H1 (cell line): Measurements from ENCODE around the gene DRC1. TPM values are rescaled to one million over a fixed set of nuclear protein-coding genes. Genes with fewer than 3 reads are reported as not detected.

Experiments
- CTCF ChIA-PET: fragments of 300-600 bp; sonication (Branson Sonifier 250); formaldehyde crosslinking; loops from one replicate; lab custom pipeline; 2021; ENCODE audit not compliant: partially characterized antibody; lab: Charles Lee
- POLR2A ChIA-PET: fragments of 300-600 bp; sonication (Branson Sonifier 250); formaldehyde crosslinking; loops from one replicate; lab custom pipeline; 2021; ENCODE audit warnings: inconsistent platforms; ENCODE audit not compliant: partially characterized antibody; lab: Charles Lee
- DNase-seq, 2 experiments: peaks; one replicate each; pipeline versions ENCODE4 v3.0.0 to v3.0.0-alpha.2; 2010 to 2022; ENCODE audit warnings: low spot score in 2 of 2, low read depth in 1 of 2, mixed read lengths in 1 of 2
- FAIRE-seq: peaks from 2 replicates; lab custom pipeline; 2011; peaks lifted over from hg19 to GRCh38; lab: Jason Lieb, UNC
- H2AFZ ChIP-seq: 2 replicates; pipeline ENCODE4 v1.8.1; 2012; ENCODE audit warnings: low read length, inconsistent platforms
- H2AK5ac ChIP-seq: 2 replicates; pipeline ENCODE4 v1.6.1; 2013; ENCODE audit warnings: low read depth, low read length
- H2BK120ac ChIP-seq: replicated peaks from 2 replicates; pipeline ENCODE3; 2013; ENCODE audit warnings: low read depth, low read length, inconsistent platforms
- H2BK12ac ChIP-seq: 2 replicates; pipeline ENCODE4 v1.6.1; 2013; ENCODE audit warnings: low read depth, low read length
- H2BK15ac ChIP-seq: 2 replicates; pipeline ENCODE4 v1.6.1; 2013; ENCODE audit warnings: low read length
- H2BK20ac ChIP-seq: 2 replicates; pipeline ENCODE4 v1.6.1; 2013; ENCODE audit warnings: low read length
- H2BK5ac ChIP-seq: 2 replicates; pipeline ENCODE4 v1.6.1; 2013; ENCODE audit warnings: low read depth, low read length
- H3K14ac ChIP-seq: 2 replicates; pipeline ENCODE4 v1.6.1; 2013; ENCODE audit warnings: inconsistent platforms; ENCODE audit not compliant: insufficient read length
- H3K18ac ChIP-seq: 2 replicates; pipeline ENCODE4 v1.6.1; 2013; ENCODE audit warnings: low read length; ENCODE audit errors: extremely low read depth
- H3K23ac ChIP-seq: 2 replicates; pipeline ENCODE4 v1.6.1; 2013; ENCODE audit warnings: inconsistent platforms; ENCODE audit not compliant: insufficient read length
- H3K23me2 ChIP-seq: 2 replicates; pipeline ENCODE4 v1.6.1; 2013; ENCODE audit warnings: low read depth, low read length
- H3K27ac ChIP-seq: 2 replicates; pipeline ENCODE4 v1.6.1; 2011; ENCODE audit warnings: low read depth, low read length, inconsistent platforms
- H3K27me3 ChIP-seq, 4 experiments: replicated peaks in 1 of 4; 1 replicate in 1 of 4; 2 replicates in 3 of 4; pipeline versions ENCODE4 v1.6.1 to v1.8.1; 2011 to 2013; ENCODE audit warnings: low read length in 3 of 4, mild to moderate bottlenecking in 3 of 4, inconsistent platforms in 2 of 4, mixed read lengths in 2 of 4, moderate library complexity in 1 of 4; ENCODE audit not compliant: control insufficient read depth in 3 of 4, insufficient read depth in 3 of 4; ENCODE audit errors: extremely low read depth in 1 of 4
- H3K36me3 ChIP-seq, 4 experiments: 2 replicates each; pipeline versions ENCODE4 v1.6.1 to v1.8.1; 2011 to 2013; ENCODE audit warnings: mild to moderate bottlenecking in 4 of 4, low read length in 3 of 4, moderate library complexity in 2 of 4, control low read depth in 1 of 4, inconsistent platforms in 1 of 4; ENCODE audit not compliant: insufficient read depth in 4 of 4, control insufficient read depth in 2 of 4
- H3K4ac ChIP-seq: replicated peaks from 2 replicates; pipeline ENCODE3; 2013; ENCODE audit warnings: low read length, low read depth, mixed read lengths, inconsistent platforms; ENCODE audit not compliant: insufficient read length
- H3K4me1 ChIP-seq, 4 experiments: replicated peaks in 1 of 4; 1 replicate in 1 of 4; 2 replicates in 3 of 4; pipeline versions ENCODE4 v1.6.1 to v1.8.1; 2011 to 2013; ENCODE audit warnings: low read length in 3 of 4, inconsistent platforms in 2 of 4, mixed read lengths in 1 of 4; ENCODE audit not compliant: insufficient read depth in 4 of 4, control insufficient read depth in 3 of 4
- H3K4me2 ChIP-seq, 2 experiments: 2 replicates each; pipeline versions ENCODE4 v1.6.1 to v1.8.1; 2011 to 2013; ENCODE audit warnings: low read depth in 2 of 2, low read length in 2 of 2, control low read depth in 1 of 2, inconsistent platforms in 1 of 2, mild to moderate bottlenecking in 1 of 2; ENCODE audit not compliant: insufficient read depth in 1 of 2
- H3K4me3 ChIP-seq, 4 experiments: fragments of 200-600, 300-600 bp in 1 of 4; sonication (generic), shearing (Covaris generic), sonication (Bioruptor Twin) in 1 of 4; 2 replicates each; pipeline versions ENCODE4 v1.5.1 to v1.8.1; 2011 to 2016; ENCODE audit warnings: low read length in 4 of 4, low read depth in 3 of 4, control low read depth in 2 of 4, inconsistent platforms in 2 of 4, mild to moderate bottlenecking in 2 of 4, mixed read lengths in 1 of 4, moderate library complexity in 1 of 4; ENCODE audit not compliant: insufficient read depth in 2 of 4; ENCODE audit errors: extremely low read depth in 1 of 4
- H3K56ac ChIP-seq: replicated peaks from 2 replicates; pipeline ENCODE3; 2013; ENCODE audit warnings: low read depth, mild to moderate bottlenecking, mixed read lengths, low read length, inconsistent platforms; ENCODE audit not compliant: insufficient read length
- H3K79me1 ChIP-seq: 2 replicates; pipeline ENCODE4 v1.6.1; 2013; ENCODE audit warnings: low read depth, low read length, control low read depth
- H3K79me2 ChIP-seq, 2 experiments: 2 replicates each; pipeline versions ENCODE4 v1.6.1 to v1.8.1; 2012 to 2013; ENCODE audit warnings: low read length in 2 of 2, mild to moderate bottlenecking in 2 of 2, inconsistent platforms in 1 of 2; ENCODE audit not compliant: insufficient read depth in 2 of 2, control insufficient read depth in 1 of 2
- H3K9ac ChIP-seq, 4 experiments: replicated peaks in 1 of 4; 1 replicate in 1 of 4; 2 replicates in 3 of 4; pipeline versions ENCODE4 v1.6.1 to v1.8.1; 2011 to 2013; ENCODE audit warnings: low read depth in 3 of 4, low read length in 3 of 4, control low read depth in 2 of 4, mild to moderate bottlenecking in 2 of 4, moderate library complexity in 2 of 4, inconsistent platforms in 1 of 4; ENCODE audit errors: extremely low read depth in 1 of 4
- H3K9me3 ChIP-seq, 2 experiments: 2 replicates each; pipeline versions ENCODE4 v1.6.1 to v1.8.1; 2012 to 2013; ENCODE audit warnings: mild to moderate bottlenecking in 2 of 2, moderate library complexity in 2 of 2, control low read depth in 1 of 2, inconsistent platforms in 1 of 2, low read depth in 1 of 2, low read length in 1 of 2, mixed read lengths in 1 of 2; ENCODE audit not compliant: insufficient read depth in 2 of 2
- H4K20me1 ChIP-seq, 2 experiments: replicated peaks in 1 of 2; 2 replicates each; pipeline versions ENCODE3 to v1.8.1; 2011 to 2013; ENCODE audit warnings: inconsistent platforms in 2 of 2, low read length in 2 of 2, mild to moderate bottlenecking in 1 of 2; ENCODE audit not compliant: insufficient read depth in 2 of 2, control insufficient read depth in 1 of 2
- H4K5ac ChIP-seq: 2 replicates; pipeline ENCODE4 v1.6.1; 2013; ENCODE audit warnings: low read length, low read depth, mixed read lengths, inconsistent platforms; ENCODE audit not compliant: insufficient read length
- H4K8ac ChIP-seq: 2 replicates; pipeline ENCODE4 v1.8.0; 2013; ENCODE audit warnings: mild to moderate bottlenecking, moderate library complexity, low read length, inconsistent platforms; ENCODE audit not compliant: insufficient read depth; ENCODE audit errors: extremely low read depth
- H4K91ac ChIP-seq: replicated peaks from 2 replicates; pipeline ENCODE3; 2013; ENCODE audit warnings: low read length, mixed read lengths, inconsistent platforms; ENCODE audit not compliant: insufficient read length
- CHD1 ChIP-seq: IDR thresholded peaks from 2 replicates; pipeline ENCODE4 v1.6.1; 2012; ENCODE audit warnings: low read depth, low read length, improper control_type of control experiment
- EGR1 ChIP-seq: IDR thresholded peaks from 2 replicates; pipeline ENCODE4 v1.6.1; 2011; ENCODE audit warnings: low read depth, low read length, borderline replicate concordance
- EP300 ChIP-seq, 2 experiments: IDR thresholded peaks; 1 replicate in 1 of 2; 2 replicates in 1 of 2; pipeline ENCODE4 v1.6.1; 2011 to 2012; ENCODE audit warnings: low read depth in 2 of 2, low read length in 2 of 2, mild to moderate bottlenecking in 2 of 2, borderline replicate concordance in 1 of 2, inconsistent platforms in 1 of 2, moderate library complexity in 1 of 2
- EZH2 ChIP-seq: fragments of 200-600 bp; sonication (generic); IDR thresholded peaks from 2 replicates; pipeline ENCODE4 v1.7.1; 2012; ENCODE audit warnings: low read depth, mild to moderate bottlenecking, moderate library complexity, low read length, inconsistent platforms; ENCODE audit not compliant: severe bottlenecking
- HDAC2 ChIP-seq, 2 experiments: fragments of 300-600 bp in 1 of 2; sonication (generic) in 1 of 2; IDR thresholded peaks; 2 replicates each; pipeline ENCODE4 v1.6.1; 2011 to 2012; ENCODE audit warnings: low read depth in 2 of 2, low read length in 2 of 2, mild to moderate bottlenecking in 2 of 2, moderate library complexity in 2 of 2, borderline replicate concordance in 1 of 2, inconsistent platforms in 1 of 2
- NANOG ChIP-seq: IDR thresholded peaks from 2 replicates; pipeline ENCODE4 v1.6.1; 2011; ENCODE audit warnings: low read length, low read depth, mild to moderate bottlenecking, inconsistent platforms; ENCODE audit not compliant: insufficient read depth, poor library complexity, severe bottlenecking
- NRF1 ChIP-seq: IDR thresholded peaks from 2 replicates; pipeline ENCODE4 v1.6.1; 2011; ENCODE audit warnings: mild to moderate bottlenecking, low read depth, low read length, improper control_type of control experiment
- RAD21 ChIP-seq, 2 experiments: IDR thresholded peaks in 1 of 2; conservative IDR thresholded peaks in 1 of 2; 2 replicates each; pipeline ENCODE4 v1.6.1; 2011; ENCODE audit warnings: low read depth in 2 of 2, low read length in 2 of 2, improper control_type of control experiment in 1 of 2, inconsistent platforms in 1 of 2, mild to moderate bottlenecking in 1 of 2, moderate library complexity in 1 of 2
- RBBP5 ChIP-seq: IDR thresholded peaks from 2 replicates; pipeline ENCODE4 v1.7.1; 2012; ENCODE audit warnings: low read depth, mild to moderate bottlenecking, inconsistent platforms, low read length, moderate library complexity, borderline replicate concordance
- SIN3A ChIP-seq, 2 experiments: IDR thresholded peaks in 1 of 2; conservative IDR thresholded peaks in 1 of 2; 2 replicates each; pipeline ENCODE4 v1.6.1; 2011 to 2012; ENCODE audit warnings: low read length in 2 of 2, improper control_type of control experiment in 1 of 2, low read depth in 1 of 2, mild to moderate bottlenecking in 1 of 2
- USF2 ChIP-seq: IDR thresholded peaks from 2 replicates; pipeline ENCODE4 v1.6.1; 2011; ENCODE audit warnings: low read length, improper control_type of control experiment
- WGBS, 2 experiments: shearing (Covaris generic) in 1 of 2; methylation state at CpG; one replicate each; pipeline versions ENCODE4 v1.1.6 to v1.1.7; 2013 to 2015; ENCODE audit warnings: low lambda C conversion rate in 2 of 2, mixed read lengths in 2 of 2, inconsistent platforms in 1 of 2, low coverage in 1 of 2, missing lambda C conversion rate in 1 of 2; ENCODE audit not compliant: insufficient replicate concordance in 2 of 2, insufficient coverage in 1 of 2, insufficient read length in 1 of 2; ENCODE audit errors: extremely low coverage in 1 of 2, missing lambda C conversion rate in 1 of 2; 5-methylcytosine and 5-hydroxymethylcytosine counted together
- polyA plus RNA-seq, 7 experiments: library from polyadenylated mRNA; depleted of rRNA in 3 of 7; stranded (reverse) in 5 of 7; unstranded in 2 of 7; fragments of >200 nt in 5 of 7; fragments of 200-250 nt in 2 of 7; gene quantifications; 1 replicate in 5 of 7; 2 replicates in 1 of 7; 4 replicates in 1 of 7; pipeline versions ENCODE4 v1.2.1 to v1.2.3, GENCODE V29; 2011 to 2013; ENCODE audit warnings: missing spikeins in 2 of 7, mixed read lengths in 2 of 7
- total RNA-seq: library from RNA; stranded (reverse); fragmentation: NEBNext Ultra II Directional; extraction: Animal tissue kit (Norgen Biotek cat#: 25700); gene quantifications from 2 replicates; pipeline ENCODE4 v1.2.1, GENCODE V29; 2021

Gene DRC1
- total and polyA plus RNA-seq, 2 of the 8 experiments (the other 6 are each of a cell fraction or from before 2014, with no cell fraction given), result 0.08 TPM; not detected in 1

GRCh38 chr2:26494199-26494598 is 92.5 kb downstream of the DRC1 start:
- Histone ChIP-seq H3K4ac (no peak overlapping the region), H2BK5ac (no peak overlapping the region), H3K9ac (no peak overlapping the region), H3K36me3 (no peaks in the 10 kb centered on the region), H2BK20ac (no peak overlapping the region), H2AK5ac (no peak overlapping the region), H2BK15ac (no peak overlapping the region), H3K23ac (no peak overlapping the region), H4K5ac (no peak overlapping the region), H2BK12ac (no peak overlapping the region; the same call in 1 of the 2 replicates), H3K9me3 (no peaks in the 10 kb centered on the region), H3K79me1 (no peaks in the 10 kb centered on the region), H4K20me1 (no peaks in the 10 kb centered on the region), H4K91ac (no peak overlapping the region), H4K8ac (no peak overlapping the region), H3K27me3 (no peaks in the 10 kb centered on the region), H3K27ac (no peak overlapping the region), H3K18ac (no peak overlapping the region), H3K4me1 (peaks cover 2 to 5% (median 3%) of the 10 kb centered on the region in 4 experiments; a peak in 4 of 7 replicates), H3K14ac (no peak overlapping the region), H3K79me2 (no peaks in the 10 kb centered on the region), H3K23me2 (no peaks in the 10 kb centered on the region), H3K4me3 (no peak overlapping the region), H3K4me2 (no peak overlapping the region), H2BK120ac (no peak overlapping the region), H3K56ac (no peak overlapping the region), H2AFZ (no peak overlapping the region)
- WGBS, 2 experiments, result 97% methylated on average over 4 of the region's 4 CpGs; no CpG with 5 or more reads in 1 of the 2 experiments
- no peak for DNase-seq
- no peak for FAIRE-seq
- ChIA-PET POLR2A (no interaction called here), CTCF (interaction anchor here (0.6 to 5.1 kb wide), 3 partner anchors 15 to 318 kb away, joined by 3 to 37 read pairs (median 3); no protein-coding TSS in a partner anchor)
- no peak for TF ChIP-seq EGR1
- TF ChIP-seq SIN3A (conservative IDR thresholded peaks at IDR 0.05 in 1 of 2, IDR thresholded peaks at IDR 0.05 in 1 of 2; ENCODE audit: low read depth in 1 of 2, low read length in 2 of 2), result no peak
- TF ChIP-seq NANOG, result no peak
- no peak for TF ChIP-seq EZH2
- TF ChIP-seq HDAC2 (IDR thresholded peaks at IDR 0.05; ENCODE audit: borderline replicate concordance in 1 of 2, low read depth in 2 of 2, low read length in 2 of 2), result no peak
- TF ChIP-seq CHD1, result no peak
- no peak for TF ChIP-seq USF2
- no peak for TF ChIP-seq RAD21 (IDR thresholded peaks at IDR 0.05 in 1 of 2, conservative IDR thresholded peaks at IDR 0.05 in 1 of 2; ENCODE audit: low read depth in 2 of 2, low read length in 2 of 2)
- TF ChIP-seq EP300 (IDR thresholded peaks at IDR 0.05; ENCODE audit: borderline replicate concordance in 1 of 2, low read depth in 2 of 2, low read length in 2 of 2), result no peak
- TF ChIP-seq RBBP5, result no peak
- TF ChIP-seq NRF1, result no peak
